Mucosa of rectum (tissue), 2 donors: Measurements from ENCODE around the gene OR6K2.

Experiments used
- H3K27ac ChIP-seq, 2 donors: one replicate each; pipeline ENCODE4 v1.7.0; 2013; ENCODE audit warnings: inconsistent platforms in 2 of 2, low read depth in 2 of 2, low read length in 2 of 2
- H3K27me3 ChIP-seq, 2 donors: one replicate each; pipeline ENCODE4 v1.7.0; 2013; ENCODE audit warnings: low read length in 2 of 2; ENCODE audit not compliant: control insufficient read depth in 2 of 2, insufficient read depth in 2 of 2
- H3K36me3 ChIP-seq, 2 donors: one replicate each; pipeline ENCODE4 v1.7.0; 2013; ENCODE audit warnings: low read length in 2 of 2; ENCODE audit not compliant: control insufficient read depth in 2 of 2, insufficient read depth in 2 of 2
- H3K4me1 ChIP-seq, 2 donors: one replicate each; pipeline ENCODE4 v1.7.0; 2013; ENCODE audit warnings: low read length in 2 of 2, mild to moderate bottlenecking in 1 of 2; ENCODE audit not compliant: control insufficient read depth in 2 of 2, insufficient read depth in 2 of 2
- H3K4me3 ChIP-seq, 2 donors: one replicate each; pipeline ENCODE4 v1.7.0; 2013; ENCODE audit warnings: low read length in 2 of 2
- H3K9ac ChIP-seq, 2 donors: one replicate each; pipeline ENCODE4 v1.7.0; 2013; ENCODE audit warnings: low read length in 2 of 2, low read depth in 1 of 2, mild to moderate bottlenecking in 1 of 2
- H3K9me3 ChIP-seq, 2 donors: one replicate each; pipeline ENCODE4 v1.7.0; 2013; ENCODE audit warnings: low read length in 2 of 2; ENCODE audit not compliant: control insufficient read depth in 2 of 2
- donor health status: healthy.
- donor health status: Normal muscosa, but diverticular disease.

The OR6K2 gene

DNA sequence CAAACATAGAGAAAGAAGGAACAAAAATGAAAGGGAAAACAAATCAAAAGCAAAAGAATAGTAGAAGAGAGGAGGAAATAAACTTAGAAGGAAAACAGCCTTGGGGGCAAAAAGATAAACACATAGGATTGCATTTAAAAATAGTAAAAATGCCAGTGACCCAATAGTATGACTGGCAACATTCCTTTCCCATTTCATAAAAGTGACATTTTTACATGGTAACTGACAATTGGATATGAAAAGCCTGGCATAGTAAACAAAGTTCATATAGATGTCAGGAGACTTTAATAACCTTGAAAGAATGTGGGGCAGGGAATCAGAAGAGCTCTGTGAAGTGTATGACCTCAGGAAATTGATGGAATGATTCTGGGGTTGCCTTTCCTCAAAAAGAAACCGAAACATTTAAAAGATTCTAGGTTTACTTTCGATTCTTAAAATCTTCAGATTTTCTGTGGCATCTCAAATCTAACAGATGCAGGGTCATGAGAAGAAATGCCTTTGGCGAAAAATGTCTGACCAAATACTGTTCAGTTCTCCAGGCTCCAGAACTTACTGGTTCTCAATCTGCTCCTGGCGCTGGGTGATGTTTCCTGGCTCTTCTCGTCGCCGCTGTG is 47.6 kb downstream of the OR6K2 start:
- H3K36me3 ChIP-seq = no peaks in the 10 kb centered on the region
- no peak overlapping the region for H3K4me3 ChIP-seq
- H3K9me3 ChIP-seq = no peaks in the 10 kb centered on the region
- H3K27ac ChIP-seq = no peak overlapping the region
- H3K9ac ChIP-seq = no peak overlapping the region
- no peaks in the 10 kb centered on the region for H3K4me1 ChIP-seq
- no peaks in the 10 kb centered on the region for H3K27me3 ChIP-seq
